ENCODE measurements around the gene MORC2.

- TF ChIP-seq CTCF (optimal IDR thresholded peaks at IDR 0.05 in 1 of 3, IDR thresholded peaks at IDR 0.05 in 1 of 3, conservative IDR thresholded peaks at IDR 0.05 in 1 of 3; ENCODE audit: extremely low read depth in 1 of 3, insufficient read depth in 2 of 3, low read length in 3 of 3) (no peak), EZH2 (IDR thresholded peaks at IDR 0.05; ENCODE audit: low read length) (no peak)
Observed at GRCh38 chr22:30905696-30906341, 62.8 kb downstream of the MORC2 start.
